NB4 (cell line): ENCODE data around the gene C10orf53.

Source experiments
- CTCF ChIP-seq: IDR thresholded peaks from one replicate; pipeline ENCODE4 v1.5.1; 2012; ENCODE audit warnings: low read depth, low read length
- MAX ChIP-seq: IDR thresholded peaks from 2 replicates; pipeline ENCODE4 v1.6.1; 2011; ENCODE audit warnings: low read depth, low read length
- POLR2A ChIP-seq: IDR thresholded peaks from 2 replicates; pipeline ENCODE4 v1.6.1; 2011; ENCODE audit warnings: mild to moderate bottlenecking; ENCODE audit not compliant: insufficient read length; ENCODE audit errors: extremely low read depth

DNA sequence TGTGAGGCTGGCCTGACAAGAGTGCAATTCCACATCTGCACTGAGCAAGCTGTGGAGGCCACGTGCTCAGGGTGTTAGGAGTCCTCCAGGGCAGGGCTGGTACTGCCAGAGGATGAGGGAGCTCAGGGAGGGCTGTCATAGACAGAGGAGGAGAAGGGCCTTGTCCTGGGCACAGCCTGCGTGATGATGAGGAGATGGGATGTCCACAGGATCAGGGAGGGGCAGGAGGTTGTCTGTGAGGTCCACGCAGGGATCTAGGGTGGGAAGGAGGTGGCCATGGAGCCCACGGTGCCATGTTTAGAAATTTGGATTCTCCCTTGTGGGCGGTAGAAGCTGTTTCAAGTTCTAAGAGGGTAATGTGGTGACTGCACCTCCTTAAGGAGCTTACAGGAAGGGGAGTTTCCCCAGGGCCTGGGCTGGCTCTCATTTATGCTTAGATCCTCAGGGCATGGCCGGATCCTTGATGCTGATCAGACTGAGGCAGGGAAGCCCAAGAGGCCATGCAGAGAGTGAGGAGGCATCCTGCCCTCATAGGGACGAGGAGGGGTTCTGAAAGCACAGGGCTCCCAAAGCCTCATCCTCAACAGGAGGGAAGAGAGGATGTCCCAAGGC lies 35.3 kb upstream of the C10orf53 start:
- TF ChIP-seq MAX, result no peak
- no peak for TF ChIP-seq POLR2A
- no peak for TF ChIP-seq CTCF
